Measurements from ENCODE around the gene ASIC1.

ASIC1 gene

GRCh38 chr12:50104417-50105366 lies 47.3 kb downstream of the ASIC1 start:
- H3K4me3 ChIP-seq (ENCODE audit: low read length) = no peak overlapping the region
- no peak for DNase-seq (ENCODE audit: low read depth)
- TF ChIP-seq CTCF (IDR thresholded peaks at IDR 0.05; ENCODE audit: insufficient read depth, low read depth, low read length, missing control alignments) = no peak

- no peak for TF ChIP-seq CTCF (IDR thresholded peaks at IDR 0.05; ENCODE audit: insufficient read depth, low read depth, low read length, missing control alignments)
- no peak overlapping the region for H3K4me3 ChIP-seq (ENCODE audit: low read length)
These were observed 48.6 kb downstream of the ASIC1 start for GRCh38 chr12:50105913-50106450.

GRCh38 chr12:50106907-50107306 lies 49.5 kb downstream of the ASIC1 start:
- DNase-seq (ENCODE audit: low read depth) = no peak
- TF ChIP-seq CTCF (IDR thresholded peaks at IDR 0.05; ENCODE audit: insufficient read depth, low read depth, low read length, missing control alignments) = no peak
- H3K4me3 ChIP-seq (ENCODE audit: low read length) = no peak overlapping the region

More at GRCh38 chr12:50105913-50106450, 48.6 kb downstream of the ASIC1 start:
- no peak for DNase-seq (ENCODE audit: low read depth)

GRCh38 chr12:50107416-50108268 lies 50.2 kb downstream of the ASIC1 start:
- H3K4me3 ChIP-seq (ENCODE audit: low read length) = no peak overlapping the region
- no peak for DNase-seq (ENCODE audit: low read depth)
- no peak for TF ChIP-seq CTCF (IDR thresholded peaks at IDR 0.05; ENCODE audit: insufficient read depth, low read depth, low read length, missing control alignments)

GRCh38 chr12:50109319-50109718 lies 51.9 kb downstream of the ASIC1 start:
- DNase-seq (ENCODE audit: low read depth) = no peak
- no peak for TF ChIP-seq CTCF (IDR thresholded peaks at IDR 0.05; ENCODE audit: insufficient read depth, low read depth, low read length, missing control alignments)
- no peak overlapping the region for H3K4me3 ChIP-seq (ENCODE audit: low read length)

- H3K4me3 ChIP-seq (ENCODE audit: low read length) = no peak overlapping the region
- no peak for TF ChIP-seq CTCF (IDR thresholded peaks at IDR 0.05; ENCODE audit: insufficient read depth, low read depth, low read length, missing control alignments)
- no peak for DNase-seq (ENCODE audit: low read depth)
These were observed 52.8 kb downstream of the ASIC1 start for GRCh38 chr12:50110127-50110761.

All from epithelial cell of esophagus (primary cell).